GM12873 (cell line): Measurements from ENCODE around the gene RIC3.

ENCODE experiments used
- CTCF ChIP-seq: IDR thresholded peaks from 2 replicates; pipeline ENCODE4 v1.5.1; 2012; ENCODE audit warnings: low read depth, mild to moderate bottlenecking, moderate library complexity, low read length, control low read depth; ENCODE audit not compliant: insufficient read depth; ENCODE audit errors: missing control alignments

RIC3 gene

GRCh38 chr11:8164746-8165145, 4.1 kb downstream of the RIC3 start:
- TF ChIP-seq CTCF = no peak

- TF ChIP-seq CTCF = no peak
These were observed 11.9 kb downstream of the RIC3 start for GRCh38 chr11:8156877-8157276.

- no peak for TF ChIP-seq CTCF
These were observed 19.1 kb downstream of the RIC3 start for GRCh38 chr11:8149726-8150125.

- TF ChIP-seq CTCF = no peak
These were observed 30.3 kb downstream of the RIC3 start for GRCh38 chr11:8138526-8138925.

GRCh38 chr11:8127447-8127846, 41.4 kb downstream of the RIC3 start:
- TF ChIP-seq CTCF = no peak

- no peak for TF ChIP-seq CTCF
These were observed 42.1 kb downstream of the RIC3 start for GRCh38 chr11:8126649-8127289.

GRCh38 chr11:8122173-8122764, 46.6 kb downstream of the RIC3 start:
- no peak for TF ChIP-seq CTCF
